ENCODE data around the gene ETFBKMT.

DNA sequence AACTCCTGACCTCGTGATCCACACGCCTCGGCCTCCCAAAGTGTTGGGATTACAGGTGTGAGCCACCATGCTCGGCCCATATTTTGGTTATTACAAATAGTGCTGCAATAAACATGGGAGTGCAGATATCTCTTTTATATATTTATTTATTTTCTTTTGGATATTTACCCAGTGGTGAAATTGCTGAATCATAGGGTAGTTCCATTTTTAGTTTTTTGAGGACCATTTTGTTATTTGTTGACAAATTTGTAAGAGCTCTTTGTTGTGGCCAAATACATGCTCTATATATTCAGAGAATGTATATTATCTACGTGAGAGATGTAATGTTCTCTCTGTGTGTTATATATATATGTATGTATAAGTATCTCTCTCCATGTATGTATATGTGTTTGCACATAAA, 53.4 kb downstream of the ETFBKMT start:
- TF ChIP-seq CTCF (IDR thresholded peaks at IDR 0.05) (no peak), POLR2A (IDR thresholded peaks at IDR 0.05) (no peak), EP300 (IDR thresholded peaks at IDR 0.05) (no peak)

All from tibial nerve (tissue), 4 donors.